GM18861 (cell line): ENCODE data around the gene RIMBP2.
"Not testable (repeated sequence)": the region's sequence is repeated elsewhere in the genome, so short reads cannot be mapped to it uniquely, and the experiment has no call there.

Experiments
- ATAC-seq: cut with Tn5 transposase; IDR thresholded peaks from one replicate; pipeline ENCODE4 v1.9.1; 2021; ENCODE audit not compliant: unreplicated experiment

Gene RIMBP2

DNA sequence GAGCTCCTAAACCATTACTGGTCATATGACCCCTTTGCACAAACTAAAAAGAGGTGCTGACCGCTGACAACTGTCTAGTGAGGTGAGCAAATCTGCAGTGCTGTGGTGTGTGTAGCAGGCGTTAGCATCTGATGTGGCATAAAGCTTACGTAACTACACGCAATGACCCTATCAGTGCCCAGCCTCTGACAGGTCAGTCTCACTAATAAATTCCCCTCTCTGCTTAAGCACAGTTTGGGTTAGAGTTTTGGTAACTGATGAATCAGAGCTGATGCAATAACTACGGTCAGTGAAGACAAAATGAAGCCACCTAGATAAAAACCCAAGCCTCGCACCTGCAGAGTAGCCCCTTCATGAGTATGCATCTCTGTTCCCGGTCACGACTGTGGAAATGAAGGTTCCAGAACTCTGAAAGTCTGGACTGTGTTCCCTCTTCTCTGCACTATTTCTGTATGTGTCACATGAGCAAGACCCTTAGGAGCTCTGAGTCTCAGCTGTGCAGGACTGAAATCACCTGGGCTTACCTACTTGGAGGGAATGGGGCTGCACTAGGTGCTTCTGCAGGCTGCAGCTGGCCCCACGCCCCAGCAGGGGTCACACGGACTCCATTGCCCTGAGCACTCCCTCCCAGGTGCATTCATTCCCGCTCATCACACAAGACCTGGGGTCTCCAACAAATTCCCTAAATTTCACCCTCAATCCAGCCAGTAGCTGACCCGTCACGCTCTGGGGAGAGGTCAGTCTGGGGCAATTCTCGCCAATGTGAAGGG, 54.4 kb downstream of the RIMBP2 start:
- ATAC-seq, result no peak

DNA sequence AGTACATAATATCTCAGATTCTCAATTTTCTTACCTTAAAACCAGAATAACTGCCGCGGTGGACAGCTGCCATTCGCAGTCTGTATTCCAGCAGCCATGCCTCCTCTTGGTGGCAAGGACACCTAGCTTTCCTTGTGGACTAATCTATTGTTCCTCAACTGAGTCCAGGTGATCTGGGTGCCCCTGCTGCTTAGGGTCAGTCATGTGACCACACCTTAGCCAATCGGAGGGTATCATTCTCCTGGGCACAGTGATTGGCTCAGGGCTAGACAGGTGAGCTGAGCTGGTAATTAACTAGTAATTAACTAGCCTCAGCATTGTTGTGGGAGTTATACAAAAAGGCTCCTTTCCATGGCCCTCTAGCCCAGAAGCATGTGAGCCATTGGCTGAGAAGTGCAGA, 55.0 kb downstream of the RIMBP2 start:
- ATAC-seq, result no peak

DNA sequence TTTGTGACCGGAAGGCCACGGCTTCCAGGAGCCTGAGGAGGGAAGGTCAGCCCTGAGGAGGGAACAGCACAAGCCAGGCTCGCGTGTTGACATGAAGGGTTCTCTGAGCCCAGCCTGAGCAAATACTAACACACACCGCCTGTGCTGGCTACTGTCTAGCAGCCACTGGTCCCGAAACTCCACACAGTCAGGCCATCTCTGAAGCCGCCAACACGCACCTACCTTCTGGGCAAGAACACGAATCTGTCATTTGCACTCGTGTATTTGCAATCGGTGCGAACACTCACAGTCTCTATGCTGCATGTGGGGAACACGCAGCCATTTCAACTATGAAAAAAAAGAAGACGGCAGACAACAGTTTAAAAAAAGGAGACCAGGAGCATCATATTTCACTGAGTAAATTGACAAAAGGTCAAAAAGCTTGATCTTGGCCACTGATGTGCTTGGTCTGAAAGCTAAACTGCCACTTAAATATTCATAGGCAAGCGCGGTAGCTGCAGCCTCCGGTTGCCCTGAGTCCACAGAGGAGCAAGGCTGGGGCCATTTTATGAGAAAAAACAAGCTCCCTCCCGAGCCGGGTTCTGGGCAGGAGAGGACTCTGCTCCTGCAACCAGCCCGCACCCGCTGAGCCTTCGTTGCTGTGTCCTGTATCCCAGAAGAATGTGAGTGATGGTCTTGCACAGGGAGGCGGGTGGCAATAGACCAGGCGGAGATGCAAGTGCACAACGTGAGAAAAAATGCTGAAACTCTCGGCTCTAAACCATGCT, 57.8 kb downstream of the RIMBP2 start:
- no peak for ATAC-seq

DNA sequence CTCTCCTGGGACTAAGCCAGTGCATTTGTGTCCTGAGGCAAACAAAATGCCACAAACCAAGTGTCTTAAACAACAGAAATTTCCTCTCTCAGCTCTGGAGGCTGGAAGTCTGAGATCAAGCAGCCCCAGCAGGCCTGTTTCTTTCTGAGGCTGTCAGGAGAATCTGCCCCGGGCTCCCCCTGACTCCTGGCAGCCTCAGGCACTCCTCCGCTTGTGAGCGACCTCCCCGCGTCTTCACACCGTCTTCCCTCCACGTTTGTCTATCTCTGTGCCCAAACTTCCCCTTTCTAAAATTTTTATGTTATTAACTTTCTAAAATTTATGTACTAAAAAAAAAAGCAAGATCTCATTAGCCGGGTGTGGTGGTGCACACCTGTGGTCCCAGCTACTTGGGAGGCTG, 59.7 kb downstream of the RIMBP2 start:
- no peak for ATAC-seq

DNA sequence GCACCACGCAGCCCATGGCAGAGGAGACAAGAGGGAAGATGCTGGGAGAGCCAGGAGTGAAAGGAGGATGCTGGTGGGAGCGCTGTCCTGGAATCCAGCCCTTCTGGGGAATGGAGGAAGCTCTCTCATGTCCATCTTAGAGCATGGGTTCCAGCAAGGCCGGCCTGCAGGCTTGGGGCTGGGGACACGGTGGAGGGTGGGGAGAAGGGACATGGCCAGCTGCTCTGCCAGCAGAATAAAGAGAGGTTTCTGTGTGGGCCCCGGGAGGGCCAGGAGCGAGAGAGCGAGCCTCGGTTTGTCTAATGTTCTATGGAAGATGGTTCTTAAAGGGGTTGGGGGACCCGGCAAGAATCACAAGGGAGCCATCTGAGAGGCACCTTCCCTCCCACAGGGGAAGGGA, 60.2 kb downstream of the RIMBP2 start:
- no peak for ATAC-seq

DNA sequence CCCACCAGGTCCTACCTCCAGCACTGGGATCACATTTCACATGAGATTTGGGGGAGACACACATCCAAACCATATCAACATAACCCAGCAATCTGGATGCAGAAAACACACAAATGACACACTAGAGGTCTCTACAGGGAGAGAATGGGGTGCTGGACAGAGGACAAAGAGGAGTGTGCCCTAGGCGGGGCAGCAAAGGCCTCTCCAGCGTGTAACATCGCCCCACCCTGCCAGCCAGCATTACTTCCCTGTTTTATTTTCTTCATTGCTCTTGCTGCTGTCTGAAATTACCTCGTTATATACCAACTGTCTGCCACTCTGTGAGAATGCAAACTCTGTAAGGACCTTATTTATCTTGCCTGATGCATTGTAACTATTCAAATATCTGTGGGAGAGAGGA, 61.1 kb downstream of the RIMBP2 start:
- no peak for ATAC-seq

DNA sequence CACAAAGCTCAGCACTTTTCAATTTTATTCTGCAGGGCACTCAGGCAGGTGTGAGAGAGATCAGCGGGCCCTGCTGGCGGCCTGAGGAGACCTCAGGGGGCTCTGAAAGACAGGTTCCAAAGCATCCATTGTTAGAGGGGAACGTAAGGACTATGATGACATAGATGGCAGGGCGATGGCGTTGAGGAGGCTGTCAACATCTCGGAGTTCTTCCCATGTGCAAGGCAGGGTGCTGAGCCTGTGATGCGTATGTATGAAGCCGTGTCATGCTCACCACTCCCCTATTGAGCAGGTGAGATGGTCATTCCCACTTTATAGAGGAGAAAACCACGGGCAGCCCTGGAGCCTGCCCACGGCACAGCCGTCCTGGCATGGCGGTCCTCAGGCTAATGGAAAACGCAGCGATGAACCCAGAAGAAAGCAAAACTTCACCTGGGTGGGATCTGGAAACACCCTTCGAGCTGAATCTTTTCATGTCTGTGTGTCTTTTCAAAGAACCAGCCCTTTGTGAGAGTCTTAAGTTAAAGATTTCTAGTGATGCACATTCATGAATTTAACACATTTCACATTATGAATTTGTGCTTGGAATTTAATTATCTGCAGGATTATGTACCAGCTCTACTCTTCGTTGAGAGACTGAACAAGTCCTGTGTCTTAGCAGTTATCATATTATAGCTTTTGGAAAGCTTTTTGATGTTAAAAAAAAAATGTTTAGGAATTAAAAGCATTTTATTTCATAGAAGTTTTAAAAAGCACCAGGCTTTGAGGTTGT, 64.7 kb downstream of the RIMBP2 start:
- no peak for ATAC-seq

DNA sequence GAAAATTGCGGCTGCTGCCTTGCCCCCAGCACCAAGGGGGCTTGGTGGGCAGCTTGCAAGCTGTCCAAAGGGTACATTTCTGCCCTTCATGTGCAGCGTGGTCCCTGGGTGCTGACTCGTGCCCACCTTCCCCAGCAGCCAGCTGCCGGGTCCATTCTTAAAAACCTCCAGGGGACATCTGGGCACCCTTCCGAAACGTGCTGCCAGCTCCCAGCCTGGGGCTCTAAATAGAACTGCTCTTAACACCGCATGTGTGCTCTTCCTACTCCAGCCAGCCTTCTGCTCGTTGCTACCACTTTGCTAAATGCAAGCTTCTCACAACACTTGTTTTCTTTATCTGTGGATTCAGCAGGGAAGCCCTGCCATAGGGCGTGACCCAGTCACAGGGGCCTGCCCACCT, 66.0 kb downstream of the RIMBP2 start:
- ATAC-seq, result no peak

DNA sequence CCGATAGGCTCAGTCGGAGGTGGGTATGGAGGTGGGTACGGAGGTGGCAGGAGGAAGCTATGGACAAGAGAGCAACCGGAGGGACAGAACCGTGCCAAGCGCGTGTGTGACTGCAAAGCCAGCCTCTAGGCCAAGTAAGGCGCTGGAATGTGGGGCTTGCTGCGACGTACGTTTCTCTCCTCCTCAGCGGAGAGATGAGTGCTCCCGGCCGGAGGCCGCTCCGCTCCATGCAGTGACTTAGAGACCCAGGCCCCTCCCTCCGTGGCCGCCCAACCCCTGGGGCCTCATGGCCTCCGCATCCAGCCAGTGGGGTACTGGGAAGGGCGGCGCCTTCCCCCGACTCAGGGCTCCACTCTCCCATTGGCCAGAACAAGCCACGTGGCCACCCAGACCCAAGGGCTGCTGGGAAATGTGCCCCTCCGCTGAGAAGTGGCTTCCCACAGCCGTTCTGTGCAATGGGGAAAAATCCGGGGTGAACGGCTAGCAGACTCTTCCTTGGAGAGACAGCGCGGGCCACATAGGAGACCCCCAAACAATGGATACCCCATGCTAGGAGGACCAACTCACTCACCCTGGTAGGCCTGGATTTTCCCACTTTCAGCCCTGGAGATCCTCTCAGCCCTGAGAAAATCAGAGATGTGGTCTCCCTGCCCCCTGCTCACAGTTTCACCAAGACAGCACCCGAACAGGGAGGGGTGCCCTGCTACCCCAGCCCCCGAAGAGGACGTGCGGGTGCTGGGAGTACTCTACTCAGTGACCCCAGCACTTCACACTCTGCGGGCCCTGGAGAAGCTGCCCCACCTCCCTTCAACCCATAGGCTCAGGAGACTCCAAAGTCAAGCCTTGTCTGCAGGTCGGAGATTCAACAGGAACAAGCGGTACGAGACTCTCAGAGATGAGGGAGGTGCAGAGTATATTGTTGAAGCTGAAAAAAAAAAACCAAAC, 66.7 kb downstream of the RIMBP2 start:
- no peak for ATAC-seq

DNA sequence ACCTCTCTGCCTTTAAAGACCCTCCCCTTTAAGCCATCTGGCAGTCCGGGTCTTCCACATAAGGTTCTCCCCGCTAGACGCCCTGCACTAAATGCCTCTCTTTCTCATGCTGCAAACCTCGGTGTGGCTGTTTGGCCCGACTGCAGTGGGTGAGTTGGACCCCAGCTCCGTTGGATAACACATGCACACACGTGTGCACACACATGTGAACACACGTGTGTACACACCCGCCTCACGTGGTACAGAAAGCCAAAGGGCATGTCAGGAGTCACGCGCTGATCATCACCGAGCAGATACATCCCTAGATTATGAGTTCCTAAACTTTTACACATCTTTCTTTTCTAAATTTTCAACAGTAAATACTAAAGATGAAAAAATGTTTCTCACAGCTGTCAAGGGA, 68.3 kb downstream of the RIMBP2 start:
- no peak for ATAC-seq

DNA sequence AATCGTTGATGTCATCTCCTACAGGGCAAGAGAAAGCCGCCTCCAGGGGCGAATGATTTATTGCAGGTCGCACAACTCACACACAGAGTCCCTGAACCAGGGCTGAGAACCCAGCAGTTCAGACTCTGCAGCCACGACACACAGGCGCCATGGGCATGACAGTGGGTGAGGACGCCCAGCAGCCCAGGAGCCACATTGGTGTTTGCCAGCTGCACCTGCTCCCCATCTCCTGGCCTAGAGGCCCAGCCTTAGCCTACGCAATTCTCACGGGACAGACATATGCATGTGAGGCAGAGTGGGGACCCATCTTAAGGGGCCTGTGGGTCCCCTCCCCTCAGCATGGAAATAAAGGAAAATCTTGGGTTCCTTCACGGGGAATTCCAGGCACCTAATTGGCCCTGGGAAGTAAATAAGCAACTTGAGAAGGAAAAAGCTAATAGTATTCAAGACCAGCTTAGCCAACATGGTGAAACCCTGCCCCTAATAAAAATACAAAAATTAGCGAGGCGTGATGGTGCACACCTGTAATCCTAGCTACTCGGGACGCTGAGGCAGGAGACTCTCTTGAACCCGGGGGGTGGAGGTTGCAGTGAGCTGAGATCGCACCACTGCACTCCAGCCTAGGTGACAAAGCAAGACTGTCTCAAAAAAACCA, 69.3 kb downstream of the RIMBP2 start:
- no peak for ATAC-seq

DNA sequence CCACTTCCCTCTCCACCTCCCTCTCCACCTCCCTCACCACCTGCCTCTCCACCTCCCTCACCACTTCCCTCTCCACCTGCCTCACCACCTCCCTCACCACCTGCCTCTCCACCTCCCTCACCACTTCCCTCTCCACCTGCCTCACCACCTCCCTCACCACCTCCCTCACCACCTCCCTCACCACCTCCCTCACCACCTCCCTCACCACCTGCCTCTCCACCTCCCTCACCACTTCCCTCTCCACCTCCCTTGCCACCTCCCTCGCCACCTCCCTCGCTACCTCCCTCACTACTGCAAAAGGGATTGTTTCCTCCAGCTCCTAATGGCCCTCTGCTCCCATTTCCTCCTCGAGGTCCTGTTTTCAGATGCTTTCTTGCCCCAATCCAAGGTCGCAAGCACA, 69.9 kb downstream of the RIMBP2 start:
- not testable (repeated sequence) for ATAC-seq

DNA sequence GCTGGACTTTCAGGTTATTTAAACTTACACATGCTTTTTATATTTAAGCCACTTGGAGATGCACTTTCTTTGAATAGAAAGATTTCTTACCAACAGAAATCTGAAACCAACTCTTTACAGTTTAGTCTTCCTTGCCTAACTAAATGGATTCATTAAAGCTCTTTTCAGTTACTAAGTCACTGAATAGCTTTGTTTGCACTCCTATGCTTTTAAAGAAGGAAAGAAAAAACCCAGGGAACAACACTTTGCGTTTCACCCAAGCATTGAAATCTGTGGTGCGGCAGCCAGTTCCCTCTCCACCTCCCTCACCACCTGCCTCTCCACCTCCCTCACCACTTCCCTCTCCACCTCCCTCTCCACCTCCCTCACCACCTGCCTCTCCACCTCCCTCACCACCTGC, 70.3 kb downstream of the RIMBP2 start:
- no peak for ATAC-seq

DNA sequence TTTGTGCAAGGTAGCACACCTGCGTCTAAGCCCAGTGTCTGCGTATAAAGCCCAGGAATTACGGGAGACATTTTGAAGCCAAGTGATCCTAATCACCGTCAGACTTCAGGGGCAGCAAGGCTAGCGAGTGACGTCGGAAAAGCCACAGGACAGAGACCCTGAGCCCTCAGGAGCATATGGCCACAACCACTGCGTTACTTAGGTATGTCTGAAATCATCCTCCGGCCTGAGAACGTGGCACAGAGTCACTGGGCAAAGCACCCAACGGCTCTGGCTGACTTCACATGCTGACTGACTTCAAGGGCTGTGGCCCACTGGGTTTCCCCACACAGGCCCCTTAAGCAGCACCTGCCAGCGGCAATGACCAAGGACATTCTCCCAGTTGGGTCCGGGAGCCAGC, 71.5 kb downstream of the RIMBP2 start:
- ATAC-seq, result no peak

DNA sequence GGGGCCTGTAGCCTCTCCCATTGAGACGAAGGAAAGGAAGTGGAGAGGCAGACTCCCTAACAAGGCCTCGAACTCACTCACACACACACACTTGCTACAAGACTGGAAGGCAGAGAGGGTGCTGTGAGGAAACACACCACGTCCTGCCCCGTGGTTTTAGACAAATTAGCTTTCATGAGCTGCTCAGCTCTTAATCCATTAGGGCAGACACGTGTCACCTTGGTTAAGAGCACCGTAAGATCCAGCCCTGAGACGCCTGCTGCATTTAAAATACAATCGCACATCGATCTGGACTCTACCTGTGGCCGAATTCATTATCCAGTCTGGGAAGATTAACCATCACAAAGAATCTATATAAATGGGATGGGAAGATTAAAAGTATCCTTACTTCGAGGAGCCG, 72.0 kb downstream of the RIMBP2 start:
- no peak for ATAC-seq

DNA sequence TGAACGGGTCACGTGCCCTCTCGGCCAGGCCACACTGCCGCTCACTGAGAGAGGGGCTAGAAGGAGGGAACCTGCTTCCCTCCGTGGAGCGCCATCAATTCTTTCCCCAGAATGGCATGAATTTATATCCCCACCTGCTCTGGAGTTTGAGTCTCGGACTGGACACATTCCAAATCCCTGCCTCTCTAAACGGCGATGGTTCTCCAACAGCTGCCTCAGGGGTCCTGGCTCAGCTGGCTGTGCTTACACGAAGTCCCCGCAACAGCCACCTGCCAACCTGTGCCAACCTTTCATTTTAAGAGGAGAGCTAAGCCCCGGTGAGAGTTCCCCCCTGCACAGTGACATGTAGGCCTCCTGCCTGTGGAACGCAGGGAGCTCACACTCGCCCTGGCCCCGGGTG, 73.2 kb downstream of the RIMBP2 start:
- no peak for ATAC-seq

DNA sequence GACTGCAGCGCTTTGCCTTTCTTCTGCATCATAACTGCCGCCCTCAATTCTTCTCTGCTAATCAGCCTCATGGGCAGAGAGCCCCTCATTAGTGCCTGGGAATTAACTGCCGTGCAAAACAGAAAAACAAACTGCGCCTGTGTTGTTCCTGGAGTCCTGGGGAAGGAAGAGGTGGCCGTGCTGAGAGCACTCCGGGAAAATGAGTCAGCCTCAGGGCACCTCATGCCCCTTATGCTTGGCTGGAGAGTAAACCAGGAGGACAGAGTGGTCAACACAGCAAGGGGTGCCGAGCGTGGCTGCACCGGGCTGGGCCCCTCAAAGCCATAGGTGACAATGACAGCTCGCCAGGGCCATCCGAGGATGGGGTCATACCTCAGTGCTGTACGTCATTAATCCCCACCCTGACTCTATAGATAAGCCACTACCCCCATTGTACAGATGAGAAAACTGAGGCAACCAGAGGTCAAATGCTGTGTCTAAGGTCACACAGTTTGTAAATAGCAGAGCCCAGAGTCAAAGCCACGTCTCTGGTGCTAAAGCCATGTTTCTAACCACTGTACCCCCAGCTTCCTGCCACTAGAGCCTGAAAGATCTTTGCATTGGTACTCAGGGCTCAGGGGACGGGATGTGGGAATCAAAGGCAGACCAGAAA, 74.4 kb downstream of the RIMBP2 start:
- ATAC-seq, result no peak

DNA sequence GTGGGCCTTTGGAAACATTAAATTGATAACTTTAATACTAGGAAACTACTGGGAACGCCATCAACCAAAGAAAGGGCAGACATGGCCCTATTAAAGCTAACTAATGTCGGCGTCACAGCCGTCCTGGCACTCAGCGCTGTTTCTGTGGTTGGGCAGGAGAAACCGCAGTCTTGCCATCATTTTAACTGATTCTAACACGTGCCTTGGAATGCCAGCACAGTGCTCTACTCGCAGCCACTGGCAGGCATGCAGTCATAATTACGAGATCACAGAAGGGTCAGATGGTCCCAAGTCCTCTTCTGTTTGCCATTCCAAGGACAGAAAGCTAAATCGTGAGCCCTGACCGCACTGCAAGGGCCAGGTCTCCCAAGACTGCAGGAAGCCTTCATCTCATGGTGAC, 75.2 kb downstream of the RIMBP2 start:
- no peak for ATAC-seq

DNA sequence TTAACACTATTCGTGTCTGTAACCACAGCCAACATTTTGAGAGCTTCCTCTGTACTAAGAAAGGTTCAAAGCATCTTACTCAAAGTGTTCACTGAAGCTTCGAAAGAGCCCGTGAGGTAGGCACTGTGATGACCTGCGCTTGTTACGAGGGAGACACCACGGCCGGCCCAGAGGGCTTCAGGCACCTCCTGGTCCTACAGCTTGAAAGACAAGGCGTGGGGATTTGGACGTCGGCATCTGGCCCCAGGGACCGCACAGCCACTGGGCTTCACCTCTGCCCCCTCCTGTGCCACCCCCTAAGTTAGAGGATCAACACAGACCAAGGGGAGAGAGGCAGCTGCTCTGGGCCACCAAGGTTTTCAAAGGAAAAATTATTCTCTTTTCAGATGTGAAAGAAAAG, 75.6 kb downstream of the RIMBP2 start:
- no peak for ATAC-seq
